HepG2 (cell line): ENCODE data around the gene SELENOM. TPM values are rescaled to one million over a fixed set of nuclear protein-coding genes. Genes with fewer than 3 reads are reported as not detected.
A peak's percentile ranks its signal among the peaks of the same experiment; 100 is the strongest.

Source experiments
- CEBPB ChIP-seq: IDR thresholded peaks from 2 replicates; pipeline ENCODE4 v1.6.1; 2011; ENCODE audit warnings: low read depth, low read length, improper control_type of control experiment, borderline replicate concordance
- FOXO1 ChIP-seq: sonication (generic); formaldehyde crosslinking; IDR thresholded peaks from 2 replicates; pipeline ENCODE4 v1.4.0; 2020; ENCODE audit warnings: missing genetic modification reagents
- HCFC1 ChIP-seq: fragments of 150-350 bp; IDR thresholded peaks from 2 replicates; pipeline ENCODE4 v1.6.1; 2014; ENCODE audit warnings: low read depth, low read length
- JDP2 ChIP-seq: sonication (generic); formaldehyde crosslinking; IDR thresholded peaks from 2 replicates; pipeline ENCODE4 v1.8.1; 2022; ENCODE audit warnings: missing genetic modification reagents, borderline replicate concordance
- MTERF4 ChIP-seq: sonication (generic); formaldehyde crosslinking; IDR thresholded peaks from 2 replicates; pipeline ENCODE4 v1.8.0; 2023; ENCODE audit warnings: mild to moderate bottlenecking, missing genetic modification reagents
- NRL ChIP-seq: sonication (generic); formaldehyde crosslinking; IDR thresholded peaks from 2 replicates; pipeline ENCODE4 v1.5.0; 2020; ENCODE audit warnings: missing genetic modification reagents, mild to moderate bottlenecking, moderate library complexity, borderline replicate concordance
- PBX2 ChIP-seq: IDR thresholded peaks from 2 replicates; pipeline ENCODE4 v1.6.1; 2016; ENCODE audit warnings: control low read depth
- RORA ChIP-seq: sonication (generic); formaldehyde crosslinking; IDR thresholded peaks from 2 replicates; pipeline ENCODE4 v1.5.0; 2020; ENCODE audit warnings: mild to moderate bottlenecking, missing genetic modification reagents, moderate library complexity
- SP1 ChIP-seq, 2 experiments: fragments of 450-650 bp in 1 of 2; sonication (generic) in 1 of 2; formaldehyde crosslinking in 1 of 2; IDR thresholded peaks; 2 replicates each; pipeline versions ENCODE4 v1.4.0 to v1.6.1; 2016 to 2020; ENCODE audit warnings: missing genetic modification reagents in 1 of 2
- SRSF9 ChIP-seq: fragments of 200-400 bp; formaldehyde crosslinking; IDR thresholded peaks from 2 replicates; pipeline ENCODE4 v1.6.1; 2018; ENCODE audit warnings: borderline replicate concordance, mild to moderate bottlenecking, low read depth, low read length; ENCODE audit not compliant: insufficient read depth, poor library complexity, severe bottlenecking
- ZBTB46 ChIP-seq: sonication (generic); formaldehyde crosslinking; IDR thresholded peaks from 2 replicates; pipeline ENCODE4 v1.4.0; 2020; ENCODE audit warnings: mild to moderate bottlenecking, missing genetic modification reagents, borderline replicate concordance
- ZNF224 ChIP-seq: sonication (generic); formaldehyde crosslinking; IDR thresholded peaks from 2 replicates; pipeline ENCODE4 v1.5.0; 2020; ENCODE audit warnings: mild to moderate bottlenecking, missing genetic modification reagents
- ZNF232 ChIP-seq: sonication (generic); formaldehyde crosslinking; IDR thresholded peaks from 2 replicates; pipeline ENCODE4 v1.4.0; 2020; ENCODE audit warnings: missing genetic modification reagents, borderline replicate concordance
- ZNF296 ChIP-seq: sonication (generic); formaldehyde crosslinking; conservative IDR thresholded peaks from 2 replicates; pipeline ENCODE4 v1.5.0; 2020; ENCODE audit warnings: mild to moderate bottlenecking, missing genetic modification reagents
- ZNF547 ChIP-seq: sonication (generic); formaldehyde crosslinking; IDR thresholded peaks from 2 replicates; pipeline ENCODE4 v1.5.1; 2020; ENCODE audit warnings: mild to moderate bottlenecking, missing genetic modification reagents
- ZNF7 ChIP-seq: IDR thresholded peaks from 2 replicates; pipeline ENCODE4 v1.6.1; 2016; ENCODE audit warnings: missing biosample characterization, missing genetic modification reagents
- ZXDC ChIP-seq: sonication (generic); formaldehyde crosslinking; IDR thresholded peaks from 2 replicates; pipeline ENCODE4 v1.5.0; 2020; ENCODE audit warnings: mild to moderate bottlenecking, missing genetic modification reagents
- polyA plus RNA-seq, 8 experiments: library from polyadenylated mRNA; depleted of rRNA in 3 of 8; stranded (reverse) in 7 of 8; unstranded in 1 of 8; fragments of >200 nt; fragmentation: Illumina TruSeq in 4 of 8; extraction: Trizol in 4 of 8; gene quantifications; 2 replicates each; pipeline versions ENCODE4 v1.2.1 to v1.2.3, GENCODE V29; 2011 to 2016; ENCODE audit warnings: low read depth in 4 of 8, missing spikeins in 1 of 8, mixed read lengths in 1 of 8; ENCODE audit not compliant: insufficient read depth in 1 of 8
- total RNA-seq, 5 experiments: library from RNA; depleted of rRNA; stranded (reverse); fragments of >200 nt; fragmentation: Illumina TruSeq; extraction: Trizol; gene quantifications; 2 replicates each; pipeline ENCODE4 v1.2.3, GENCODE V29; 2016; ENCODE audit warnings: low read depth in 1 of 5
- TF ChIP-seq, protein P1 (sequence below): sonication (generic); formaldehyde crosslinking; IDR thresholded peaks from 2 replicates; pipeline ENCODE4 v1.4.0; 2020; ENCODE audit warnings: mild to moderate bottlenecking, missing genetic modification reagents, borderline replicate concordance

SELENOM gene
- total and polyA plus RNA-seq, 2 of the 13 experiments (the other 11 are each of a cell fraction or from before 2014, with no cell fraction given): 4.1 to 4.3 TPM

- TF ChIP-seq ZNF296 (CRISPR knock-in tag) (no peak), SRSF9 (no peak), NRL (0 out of 2 replicates have a peak, but pooled peaks have one; percentile 32), ZNF224 (CRISPR knock-in tag) (no peak), ZBTB46 (CRISPR knock-in tag) (no peak), CEBPB (no peak), SP1 (IDR thresholded peaks at IDR 0.05) (no peak), SP1 (CRISPR knock-in tag; IDR thresholded peaks at IDR 0.05) (peak; percentile 42; the same call in 1 of the 2 replicates), JDP2 (CRISPR knock-in tag) (no peak), ZXDC (CRISPR knock-in tag) (no peak), MTERF4 (peak; percentile 71; the same call in 1 of the 2 replicates), PBX2 (CRISPR knock-in tag) (peak; percentile 88), ZNF232 (no peak), ZNF547 (CRISPR knock-in tag) (no peak), RORA (no peak), HCFC1 (no peak), FOXO1 (CRISPR knock-in tag) (peak; percentile 80; the same call in 1 of the 2 replicates), ZNF7 (CRISPR knock-in tag) (no peak)
- TF ChIP-seq, protein P1, sequence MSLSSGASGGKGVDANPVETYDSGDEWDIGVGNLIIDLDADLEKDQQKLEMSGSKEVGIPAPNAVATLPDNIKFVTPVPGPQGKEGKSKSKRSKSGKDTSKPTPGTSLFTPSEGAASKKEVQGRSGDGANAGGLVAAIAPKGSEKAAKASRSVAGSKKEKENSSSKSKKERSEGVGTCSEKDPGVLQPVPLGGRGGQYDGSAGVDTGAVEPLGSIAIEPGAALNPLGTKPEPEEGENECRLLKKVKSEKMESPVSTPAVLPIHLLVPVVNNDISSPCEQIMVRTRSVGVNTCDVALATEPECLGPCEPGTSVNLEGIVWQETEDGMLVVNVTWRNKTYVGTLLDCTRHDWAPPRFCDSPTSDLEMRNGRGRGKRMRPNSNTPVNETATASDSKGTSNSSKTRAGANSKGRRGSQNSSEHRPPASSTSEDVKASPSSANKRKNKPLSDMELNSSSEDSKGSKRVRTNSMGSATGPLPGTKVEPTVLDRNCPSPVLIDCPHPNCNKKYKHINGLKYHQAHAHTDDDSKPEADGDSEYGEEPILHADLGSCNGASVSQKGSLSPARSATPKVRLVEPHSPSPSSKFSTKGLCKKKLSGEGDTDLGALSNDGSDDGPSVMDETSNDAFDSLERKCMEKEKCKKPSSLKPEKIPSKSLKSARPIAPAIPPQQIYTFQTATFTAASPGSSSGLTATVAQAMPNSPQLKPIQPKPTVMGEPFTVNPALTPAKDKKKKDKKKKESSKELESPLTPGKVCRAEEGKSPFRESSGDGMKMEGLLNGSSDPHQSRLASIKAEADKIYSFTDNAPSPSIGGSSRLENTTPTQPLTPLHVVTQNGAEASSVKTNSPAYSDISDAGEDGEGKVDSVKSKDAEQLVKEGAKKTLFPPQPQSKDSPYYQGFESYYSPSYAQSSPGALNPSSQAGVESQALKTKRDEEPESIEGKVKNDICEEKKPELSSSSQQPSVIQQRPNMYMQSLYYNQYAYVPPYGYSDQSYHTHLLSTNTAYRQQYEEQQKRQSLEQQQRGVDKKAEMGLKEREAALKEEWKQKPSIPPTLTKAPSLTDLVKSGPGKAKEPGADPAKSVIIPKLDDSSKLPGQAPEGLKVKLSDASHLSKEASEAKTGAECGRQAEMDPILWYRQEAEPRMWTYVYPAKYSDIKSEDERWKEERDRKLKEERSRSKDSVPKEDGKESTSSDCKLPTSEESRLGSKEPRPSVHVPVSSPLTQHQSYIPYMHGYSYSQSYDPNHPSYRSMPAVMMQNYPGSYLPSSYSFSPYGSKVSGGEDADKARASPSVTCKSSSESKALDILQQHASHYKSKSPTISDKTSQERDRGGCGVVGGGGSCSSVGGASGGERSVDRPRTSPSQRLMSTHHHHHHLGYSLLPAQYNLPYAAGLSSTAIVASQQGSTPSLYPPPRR (CRISPR knock-in tag): no peak; the same call in 1 of the 2 replicates
Observed at GRCh38 chr22:31079095-31079642, 28.2 kb downstream of the SELENOM start (continued).
